T47D (cell line): Measurements from ENCODE around the gene ASB18.

Experiments
- DNase-seq, 2 experiments: peaks; one replicate each; pipeline versions ENCODE4 v3.0.0 to v3.0.0-alpha.2; 2011 to 2012; ENCODE audit warnings: low read depth in 1 of 2, low spot score in 1 of 2
- JUND ChIP-seq: IDR thresholded peaks from 2 replicates; pipeline ENCODE4 v1.6.1; 2012; ENCODE audit warnings: low read depth
- in situ Hi-C: cut with HindIII; loops from 2 replicates; pipeline ENCODE4 v1.10.0; 2016; ENCODE audit warnings: low sequenced_read_pairs, low pct_unique_long_range_greater_than_20kb

Gene ASB18

GRCh38 chr2:236264256-236264655, at the start of gene ASB18:
Gene ASB18 (minus strand): TSS chr2:236264406. CDS start chr2:236264345, 61 bp downstream.
- no peak for TF ChIP-seq JUND
- no peak for DNase-seq
- in situ Hi-C loops: no loop called here

GRCh38 chr2:236311286-236311685, 47.1 kb upstream of the ASB18 start:
- in situ Hi-C loops: no loop called here
- TF ChIP-seq JUND: no peak
- DNase-seq: no peak

- in situ Hi-C loops: no loop called here
- no peak for TF ChIP-seq JUND
- DNase-seq: peak; percentile 17 to 47
Measured at GRCh38 chr2:236309669-236310029, 45.4 kb upstream of the ASB18 start.

- DNase-seq: no peak
- TF ChIP-seq JUND: no peak
- in situ Hi-C loops: no loop called here
Measured at GRCh38 chr2:236308855-236309668, 44.9 kb upstream of the ASB18 start.

GRCh38 chr2:236307641-236308040, 43.4 kb upstream of the ASB18 start:
- TF ChIP-seq JUND: no peak
- DNase-seq: no peak
- in situ Hi-C loops: no loop called here

GRCh38 chr2:236306825-236307540, 42.8 kb upstream of the ASB18 start:
- in situ Hi-C loops: no loop called here
- DNase-seq: no peak
- TF ChIP-seq JUND: no peak

- no peak for TF ChIP-seq JUND
- in situ Hi-C loops: no loop called here
- DNase-seq: no peak
Measured at GRCh38 chr2:236305964-236306605, 41.9 kb upstream of the ASB18 start.

GRCh38 chr2:236305531-236305930, 41.3 kb upstream of the ASB18 start:
- no peak for TF ChIP-seq JUND
- no peak for DNase-seq
- in situ Hi-C loops: no loop called here

GRCh38 chr2:236303935-236304334, 39.7 kb upstream of the ASB18 start:
- DNase-seq: no peak
- no peak for TF ChIP-seq JUND
- in situ Hi-C loops: no loop called here

- DNase-seq: no peak
- TF ChIP-seq JUND: no peak
- in situ Hi-C loops: no loop called here
Measured at GRCh38 chr2:236302555-236302954, 38.3 kb upstream of the ASB18 start.

- in situ Hi-C loops: no loop called here
- TF ChIP-seq JUND: no peak
- no peak for DNase-seq
Measured at GRCh38 chr2:236298924-236299475, 34.8 kb upstream of the ASB18 start.

GRCh38 chr2:236295481-236295880, 31.3 kb upstream of the ASB18 start:
- no peak for DNase-seq
- in situ Hi-C loops: no loop called here
- no peak for TF ChIP-seq JUND

GRCh38 chr2:236294647-236295046, 30.4 kb upstream of the ASB18 start:
- in situ Hi-C loops: no loop called here
- DNase-seq: no peak
- TF ChIP-seq JUND: no peak
